ENCODE data around the gene PNPLA7. TPM values are rescaled to one million over a fixed set of nuclear protein-coding genes. Genes with fewer than 3 reads are reported as not detected.

Gene PNPLA7
- total and polyA plus RNA-seq, 2 of the 13 experiments (the other 11 are each of a cell fraction or from before 2014, with no cell fraction given), result 0.42 to 1.5 TPM

DNA sequence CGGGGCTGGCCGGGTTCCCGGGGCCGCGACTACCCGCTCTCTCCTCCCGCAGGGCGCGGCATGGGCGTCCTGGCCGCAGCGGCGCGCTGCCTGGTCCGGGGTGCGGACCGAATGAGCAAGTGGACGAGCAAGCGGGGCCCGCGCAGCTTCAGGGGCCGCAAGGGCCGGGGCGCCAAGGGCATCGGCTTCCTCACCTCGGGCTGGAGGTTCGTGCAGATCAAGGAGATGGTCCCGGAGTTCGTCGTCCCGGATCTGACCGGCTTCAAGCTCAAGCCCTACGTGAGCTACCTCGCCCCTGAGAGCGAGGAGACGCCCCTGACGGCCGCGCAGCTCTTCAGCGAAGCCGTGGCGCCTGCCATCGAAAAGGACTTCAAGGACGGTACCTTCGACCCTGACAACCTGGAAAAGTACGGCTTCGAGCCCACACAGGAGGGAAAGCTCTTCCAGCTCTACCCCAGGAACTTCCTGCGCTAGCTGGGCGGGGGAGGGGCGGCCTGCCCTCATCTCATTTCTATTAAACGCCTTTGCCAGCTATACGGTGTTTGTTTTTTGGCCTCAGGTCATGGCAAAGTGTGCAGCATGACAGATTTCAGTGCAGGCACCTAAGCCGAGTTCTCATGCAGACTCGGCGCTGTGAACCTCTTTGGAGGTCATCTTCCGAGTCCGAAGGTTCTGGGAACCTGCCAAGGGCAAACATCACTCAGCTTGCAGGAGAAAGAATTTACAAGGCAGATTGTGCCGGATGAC, 2.0 kb upstream of the PNPLA7 start (continued):
- TF ChIP-seq BCL3 (CRISPR knock-in tag; IDR thresholded peaks at IDR 0.05) (peak; percentile 57; the same call in 1 of the 2 replicates), ZNF124 (CRISPR knock-in tag; IDR thresholded peaks at IDR 0.05) (no peak), SOX6 (IDR thresholded peaks at IDR 0.05) (no peak), SOX6 (CRISPR knock-in tag; IDR thresholded peaks at IDR 0.05) (0 out of 2 replicates have a peak, but pooled peaks have one; percentile 14), RNF2 (conservative IDR thresholded peaks at IDR 0.05; ENCODE audit: low read depth) (0 out of 2 replicates have a peak, but pooled peaks have one; percentile 45), TAF1 (CRISPR knock-in tag; IDR thresholded peaks at IDR 0.05) (peak; percentile 45), MAX (IDR thresholded peaks at IDR 0.05) (0 out of 2 replicates have a peak, but pooled peaks have one; percentile 2), ZNF317 (CRISPR knock-in tag; IDR thresholded peaks at IDR 0.05) (no peak), ZNF678 (CRISPR knock-in tag; IDR thresholded peaks at IDR 0.05) (no peak), REXO4 (CRISPR knock-in tag; IDR thresholded peaks at IDR 0.05; ENCODE audit: borderline replicate concordance) (no peak), ZFX (CRISPR knock-in tag; IDR thresholded peaks at IDR 0.05; ENCODE audit: low read depth) (peak; percentile 33; the same call in 1 of the 2 replicates), RXRA (CRISPR knock-in tag; IDR thresholded peaks at IDR 0.05) (peak; percentile 57; the same call in 1 of the 2 replicates), ZNF747 (CRISPR knock-in tag; IDR thresholded peaks at IDR 0.05; ENCODE audit: borderline replicate concordance) (no peak), AKAP8 (CRISPR knock-in tag; IDR thresholded peaks at IDR 0.05) (peak; percentile 86), GZF1 (CRISPR knock-in tag; IDR thresholded peaks at IDR 0.05) (0 out of 2 replicates have a peak, but pooled peaks have one; percentile 53), ZNF605 (CRISPR knock-in tag; IDR thresholded peaks at IDR 0.05) (peak; percentile 19; the same call in 1 of the 2 replicates), POLR2G (IDR thresholded peaks at IDR 0.05; ENCODE audit: low read depth, low read length) (peak; percentile 37), ARID4A (CRISPR knock-in tag; IDR thresholded peaks at IDR 0.05; ENCODE audit: borderline replicate concordance) (peak; percentile 72), ZNF776 (CRISPR knock-in tag; IDR thresholded peaks at IDR 0.05) (no peak), NR2C2 (CRISPR knock-in tag; IDR thresholded peaks at IDR 0.05; ENCODE audit: borderline replicate concordance) (peak; percentile 49; the same call in 1 of the 2 replicates), NR2F6 (IDR thresholded peaks at IDR 0.05) (no peak), NR2F6 (CRISPR knock-in tag; IDR thresholded peaks at IDR 0.05) (0 out of 2 replicates have a peak, but pooled peaks have one; percentile 6), ZNF138 (CRISPR knock-in tag; IDR thresholded peaks at IDR 0.05; ENCODE audit: low read depth) (no peak), RARA (CRISPR knock-in tag; IDR thresholded peaks at IDR 0.05) (no peak), HNF4A (CRISPR knock-in tag; IDR thresholded peaks at IDR 0.05) (peak; percentile 52), ZNF619 (CRISPR knock-in tag; IDR thresholded peaks at IDR 0.05) (0 out of 2 replicates have a peak, but pooled peaks have one; percentile 29), HDAC6 (IDR thresholded peaks at IDR 0.05; ENCODE audit: low read depth, low read length) (no peak)

All from HepG2 (cell line).